ENCODE measurements around the gene KCTD21. TPM values are rescaled to one million over a fixed set of nuclear protein-coding genes. Genes with fewer than 3 reads are reported as not detected.

KCTD21 gene
- total and polyA plus RNA-seq, 2 of the 4 experiments (the other 2 are of a cell fraction): 12.2 to 12.5 TPM

GRCh38 chr11:78200061-78200460 lies 11.6 kb upstream of the KCTD21 start:
- Histone ChIP-seq H3K9me1 (ENCODE audit: insufficient read depth, low read length) (no peaks in the 10 kb centered on the region; the same call in none of the 2 replicates), H3K4me2 (ENCODE audit: low read depth, low read length) (no peak overlapping the region), H3K4ac (ENCODE audit: low read depth, low read length) (no peak overlapping the region), H3K23ac (ENCODE audit: low read depth, low read length) (no peak overlapping the region), H2BK120ac (ENCODE audit: low read depth, low read length) (no peak overlapping the region), H3K79me1 (ENCODE audit: low read depth in 1 of 2, low read length in 2 of 2) (peaks cover 25 to 56% of the 10 kb centered on the region in 2 experiments), H3K4me1 (ENCODE audit: control insufficient read depth, insufficient read depth, low read length) (no peaks in the 10 kb centered on the region), H2AFZ (replicated peaks; ENCODE audit: low read length, poor library complexity) (no peak overlapping the region), H2BK5ac (ENCODE audit: low read depth, low read length, poor library complexity, severe bottlenecking) (no peak overlapping the region), H3K27me3 (ENCODE audit: control insufficient read depth, insufficient read depth, low read length) (no peaks in the 10 kb centered on the region), H3K9me3 (ENCODE audit: control insufficient read depth, insufficient read depth, low read length) (no peaks in the 10 kb centered on the region), H4K8ac (ENCODE audit: low read depth in 2 of 2, low read length in 2 of 2) (no peak overlapping the region), H3K36me3 (ENCODE audit: control insufficient read depth, insufficient read depth, low read length) (peaks cover 48% of the 10 kb centered on the region), H3K9ac (ENCODE audit: low read depth, low read length) (no peak overlapping the region), H4K91ac (ENCODE audit: insufficient read depth, low read depth, low read length) (no peak overlapping the region), H3K4me3 (ENCODE audit: insufficient read depth, low read depth, low read length) (no peak overlapping the region), H2BK20ac (ENCODE audit: low read depth, low read length) (no peak overlapping the region), H3K14ac (replicated peaks; ENCODE audit: low read depth, low read length) (no peak overlapping the region), H3K18ac (ENCODE audit: low read depth, low read length) (no peak overlapping the region), H4K20me1 (ENCODE audit: insufficient read depth, low read length) (peaks cover 24% of the 10 kb centered on the region), H3K56ac (ENCODE audit: extremely low read depth, insufficient read depth, low read length) (no peak overlapping the region), H2AK5ac (ENCODE audit: low read depth, low read length) (no peak overlapping the region), H2BK15ac (ENCODE audit: low read depth, low read length) (no peak overlapping the region), H4K5ac (ENCODE audit: low read depth, low read length) (no peak overlapping the region), H2AK9ac (replicated peaks; ENCODE audit: low read depth, low read length, poor library complexity) (no peak overlapping the region), H3K27ac (ENCODE audit: insufficient read depth, low read length) (no peak overlapping the region)
- no peak for ATAC-seq (ENCODE audit: low read depth)
- intact Hi-C loops (cut with micrococcal nuclease): no loop called here
- no peak for DNase-seq
- WGBS, 2 experiments (ENCODE audit: extremely low coverage in 2 of 2, insufficient read length in 1 of 2): 88% methylated on average over 3 of the region's 4 CpGs; no CpG with 5 or more reads in 1 of the 2 experiments
- CTCF ChIA-PET: no interaction called here
- in situ Hi-C loops (cut with MboI; ENCODE audit: low sequenced_read_pairs): no loop called here
- TF ChIP-seq CHD1 (IDR thresholded peaks at IDR 0.05; ENCODE audit: low read depth, low read length) (no peak), NFE2L2 (IDR thresholded peaks at IDR 0.05; ENCODE audit: low read depth, low read length) (no peak), MXI1 (IDR thresholded peaks at IDR 0.05; ENCODE audit: borderline replicate concordance, low read depth, low read length) (no peak), BHLHE40 (IDR thresholded peaks at IDR 0.05; ENCODE audit: low read depth, low read length) (no peak), FOS (IDR thresholded peaks at IDR 0.05; ENCODE audit: low read depth, low read length) (no peak), RCOR1 (IDR thresholded peaks at IDR 0.05; ENCODE audit: insufficient replicate concordance, low read length) (no peak), MAFK (IDR thresholded peaks at IDR 0.05; ENCODE audit: low read depth, low read length) (no peak), POLR2A (IDR thresholded peaks at IDR 0.05; ENCODE audit: low read depth, low read length) (no peak), RFX5 (IDR thresholded peaks at IDR 0.05; ENCODE audit: low read depth, low read length) (no peak), SMC3 (IDR thresholded peaks at IDR 0.05; ENCODE audit: low read depth, low read length) (no peak), RAD21 (IDR thresholded peaks at IDR 0.05; ENCODE audit: low read length) (no peak), CEBPB (IDR thresholded peaks at IDR 0.05; ENCODE audit: low read depth, low read length) (no peak), CTCF (conservative IDR thresholded peaks at IDR 0.05; ENCODE audit: low read depth, low read length) (no peak)
- TF ChIP-seq, protein P1, sequence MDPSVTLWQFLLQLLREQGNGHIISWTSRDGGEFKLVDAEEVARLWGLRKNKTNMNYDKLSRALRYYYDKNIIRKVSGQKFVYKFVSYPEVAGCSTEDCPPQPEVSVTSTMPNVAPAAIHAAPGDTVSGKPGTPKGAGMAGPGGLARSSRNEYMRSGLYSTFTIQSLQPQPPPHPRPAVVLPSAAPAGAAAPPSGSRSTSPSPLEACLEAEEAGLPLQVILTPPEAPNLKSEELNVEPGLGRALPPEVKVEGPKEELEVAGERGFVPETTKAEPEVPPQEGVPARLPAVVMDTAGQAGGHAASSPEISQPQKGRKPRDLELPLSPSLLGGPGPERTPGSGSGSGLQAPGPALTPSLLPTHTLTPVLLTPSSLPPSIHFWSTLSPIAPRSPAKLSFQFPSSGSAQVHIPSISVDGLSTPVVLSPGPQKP (IDR thresholded peaks at IDR 0.05; ENCODE audit: borderline replicate concordance, low read depth, low read length): no peak
- no TSS peak for BruUV-seq (replicated peaks)
- POLR2A ChIA-PET (ENCODE audit: unreplicated experiment): no interaction called here
- dilution Hi-C loops (cut with HindIII; ENCODE audit: low sequenced_read_pairs, unreplicated experiment): no loop called here
